ENCODE results near the gene CFAP58.
"Not testable (repeated sequence)": the region's sequence is repeated elsewhere in the genome, so short reads cannot be mapped to it uniquely, and the experiment has no call there.

The CFAP58 gene

GRCh38 chr10:104456802-104457542 lies 103.3 kb downstream of the CFAP58 start:
- no peak for DNase-seq (ENCODE audit: low read depth)
- no peak overlapping the region for H3K4me3 ChIP-seq (replicated peaks; ENCODE audit: low read depth, low read length)
- no peak for TF ChIP-seq CTCF (IDR thresholded peaks at IDR 0.05; ENCODE audit: low read length, missing control alignments)

GRCh38 chr10:104457543-104457828 lies 103.9 kb downstream of the CFAP58 start:
- no peak for DNase-seq (ENCODE audit: low read depth)
- H3K4me3 ChIP-seq (replicated peaks; ENCODE audit: low read depth, low read length), result no peak overlapping the region
- TF ChIP-seq CTCF (IDR thresholded peaks at IDR 0.05; ENCODE audit: low read length, missing control alignments), result no peak

GRCh38 chr10:104465575-104465974 lies 111.9 kb downstream of the CFAP58 start:
- DNase-seq (ENCODE audit: low read depth); H3K4me3 ChIP-seq (replicated peaks; ENCODE audit: low read depth, low read length): not testable (repeated sequence)

- H3K4me3 ChIP-seq (replicated peaks; ENCODE audit: low read depth, low read length); DNase-seq (ENCODE audit: low read depth): not testable (repeated sequence)
Observed at GRCh38 chr10:104468818-104469217, 115.2 kb downstream of the CFAP58 start.

- H3K4me3 ChIP-seq (replicated peaks; ENCODE audit: low read depth, low read length), result no peak overlapping the region
- no peak for TF ChIP-seq CTCF (IDR thresholded peaks at IDR 0.05; ENCODE audit: low read length, missing control alignments)
- DNase-seq (ENCODE audit: low read depth), result no peak
Observed at GRCh38 chr10:104472505-104472904, 118.9 kb downstream of the CFAP58 start.

GRCh38 chr10:104472957-104473745 lies 119.5 kb downstream of the CFAP58 start:
- no peak for DNase-seq (ENCODE audit: low read depth)
- no peak overlapping the region for H3K4me3 ChIP-seq (replicated peaks; ENCODE audit: low read depth, low read length)
- no peak for TF ChIP-seq CTCF (IDR thresholded peaks at IDR 0.05; ENCODE audit: low read length, missing control alignments)

- TF ChIP-seq CTCF (IDR thresholded peaks at IDR 0.05; ENCODE audit: low read length, missing control alignments), result no peak
- DNase-seq (ENCODE audit: low read depth), result no peak
- H3K4me3 ChIP-seq (replicated peaks; ENCODE audit: low read depth, low read length), result no peak overlapping the region
Observed at GRCh38 chr10:104478380-104478779, 124.7 kb downstream of the CFAP58 start.

Data from fibroblast of pulmonary artery (primary cell).